ENCODE results near the gene ACAD9.
"Not testable (repeated sequence)": the region's sequence is repeated elsewhere in the genome, so short reads cannot be mapped to it uniquely, and the experiment has no call there.

The ACAD9 gene
- total RNA-seq: 35.4 to 59.2 (median 48.7) reads per million in 3 donors

GRCh38 chr3:128879125-128879969 is at the start of gene ACAD9:
TSS of gene ACAD9 (plus strand) at chr3:128879620. CDS start at chr3:128879692, 72 bp downstream.
- DNase-seq: peak; percentile 93 to 96 (median 96)
- Histone ChIP-seq H3K36me3 (ENCODE audit: control insufficient read depth, insufficient read depth, low read length) (no peaks in the 10 kb centered on the region), H3K4me1 (ENCODE audit: control insufficient read depth, insufficient read depth, low read length, poor library complexity, severe bottlenecking) (peaks cover 22% of the 10 kb centered on the region), H3K9me3 (ENCODE audit: control insufficient read depth, low read length) (no peaks in the 10 kb centered on the region), H3K27ac (ENCODE audit: insufficient read depth, low read length, poor library complexity, severe bottlenecking) (peak within 1 kb of the TSS; percentile 96), H3K4me3 (ENCODE audit: insufficient read depth, low read depth, low read length, poor library complexity, severe bottlenecking) (peak within 1 kb of the TSS; percentile 77), H3K27me3 (replicated peaks; ENCODE audit: control insufficient read depth, insufficient read depth, low read length, poor library complexity, severe bottlenecking) (no peaks in the 10 kb centered on the region)

DNA sequence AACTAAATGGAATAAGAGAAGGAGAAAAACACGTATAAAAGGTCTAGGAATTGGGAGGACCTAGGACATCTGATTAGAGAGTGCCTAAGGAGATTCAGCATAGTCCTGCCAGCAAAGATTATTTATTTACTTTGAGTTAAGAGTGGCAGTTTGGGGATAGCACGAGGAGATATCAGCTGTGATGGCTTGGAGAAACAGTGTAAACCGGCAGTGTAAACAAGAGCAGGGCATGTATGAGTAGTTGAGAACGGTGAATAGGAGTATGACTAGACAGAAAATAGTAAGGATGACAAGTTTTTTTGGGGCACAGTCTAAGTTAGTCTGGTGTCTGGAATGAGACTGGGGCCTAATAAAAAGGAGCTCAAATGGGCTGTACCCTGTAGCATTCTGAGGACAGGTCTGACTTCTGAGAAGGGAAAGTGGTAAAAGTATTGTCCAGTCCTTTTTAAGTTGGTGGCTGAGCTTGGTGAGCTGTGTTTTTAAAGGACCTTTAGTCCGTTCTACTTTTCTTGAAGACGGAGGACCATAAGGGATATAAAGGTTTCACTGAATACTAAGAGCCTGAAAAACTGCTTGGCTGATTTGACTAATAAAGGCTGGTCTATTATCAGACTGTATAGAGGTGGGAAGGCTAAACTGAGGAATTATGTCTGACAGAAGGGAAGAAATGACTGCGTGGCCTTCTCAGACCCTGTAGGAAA is 49.3 kb upstream of the ACAD9 start:
- not testable (repeated sequence) for DNase-seq; H3K4me1 ChIP-seq (ENCODE audit: control insufficient read depth, insufficient read depth, low read length, poor library complexity, severe bottlenecking); H3K27me3 ChIP-seq (replicated peaks; ENCODE audit: control insufficient read depth, insufficient read depth, low read length, poor library complexity, severe bottlenecking); H3K4me3 ChIP-seq (ENCODE audit: insufficient read depth, low read depth, low read length, poor library complexity, severe bottlenecking); H3K27ac ChIP-seq (ENCODE audit: insufficient read depth, low read length, poor library complexity, severe bottlenecking); H3K36me3 ChIP-seq (ENCODE audit: control insufficient read depth, insufficient read depth, low read length); H3K9me3 ChIP-seq (ENCODE audit: control insufficient read depth, low read length)

GRCh38 chr3:128830762-128831161 is 48.7 kb upstream of the ACAD9 start:
- H3K27me3 ChIP-seq (replicated peaks; ENCODE audit: control insufficient read depth, insufficient read depth, low read length, poor library complexity, severe bottlenecking); H3K4me3 ChIP-seq (ENCODE audit: insufficient read depth, low read depth, low read length, poor library complexity, severe bottlenecking); H3K9me3 ChIP-seq (ENCODE audit: control insufficient read depth, low read length); DNase-seq; H3K27ac ChIP-seq (ENCODE audit: insufficient read depth, low read length, poor library complexity, severe bottlenecking); H3K4me1 ChIP-seq (ENCODE audit: control insufficient read depth, insufficient read depth, low read length, poor library complexity, severe bottlenecking); H3K36me3 ChIP-seq (ENCODE audit: control insufficient read depth, insufficient read depth, low read length): not testable (repeated sequence)

GRCh38 chr3:128832979-128833378 is 46.4 kb upstream of the ACAD9 start:
- not testable (repeated sequence) for H3K4me3 ChIP-seq (ENCODE audit: insufficient read depth, low read depth, low read length, poor library complexity, severe bottlenecking); H3K36me3 ChIP-seq (ENCODE audit: control insufficient read depth, insufficient read depth, low read length); DNase-seq; H3K27me3 ChIP-seq (replicated peaks; ENCODE audit: control insufficient read depth, insufficient read depth, low read length, poor library complexity, severe bottlenecking); H3K4me1 ChIP-seq (ENCODE audit: control insufficient read depth, insufficient read depth, low read length, poor library complexity, severe bottlenecking); H3K9me3 ChIP-seq (ENCODE audit: control insufficient read depth, low read length); H3K27ac ChIP-seq (ENCODE audit: insufficient read depth, low read length, poor library complexity, severe bottlenecking)

DNA sequence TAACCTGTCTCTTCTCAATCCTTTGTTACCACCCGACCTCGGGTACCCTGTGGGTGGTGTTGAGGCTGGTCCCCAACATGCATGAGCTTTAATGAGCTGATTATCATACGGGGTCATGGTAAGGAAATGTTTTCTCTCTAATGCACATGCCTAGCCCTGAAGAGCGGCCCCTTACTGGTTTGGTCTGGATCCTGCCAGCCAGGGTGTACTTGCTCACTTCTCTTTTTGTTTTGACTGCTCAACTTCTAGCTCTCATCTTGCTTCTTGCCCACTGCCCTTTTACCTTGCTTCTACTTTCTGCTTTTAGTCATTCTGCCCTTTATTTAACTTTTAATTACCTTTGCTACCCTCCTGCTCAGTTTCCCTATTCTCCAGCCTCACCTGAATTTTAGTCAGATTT is 44.3 kb upstream of the ACAD9 start:
- no peak for DNase-seq
- Histone ChIP-seq H3K36me3 (ENCODE audit: control insufficient read depth, insufficient read depth, low read length) (no peaks in the 10 kb centered on the region), H3K9me3 (ENCODE audit: control insufficient read depth, low read length) (no peaks in the 10 kb centered on the region), H3K27me3 (replicated peaks; ENCODE audit: control insufficient read depth, insufficient read depth, low read length, poor library complexity, severe bottlenecking) (no peaks in the 10 kb centered on the region), H3K4me1 (ENCODE audit: control insufficient read depth, insufficient read depth, low read length, poor library complexity, severe bottlenecking) (no peaks in the 10 kb centered on the region), H3K4me3 (ENCODE audit: insufficient read depth, low read depth, low read length, poor library complexity, severe bottlenecking) (no peak overlapping the region), H3K27ac (ENCODE audit: insufficient read depth, low read length, poor library complexity, severe bottlenecking) (no peak overlapping the region)

GRCh38 chr3:128841926-128842920 is 37.2 kb upstream of the ACAD9 start:
- no peak overlapping the region for H3K4me3 ChIP-seq (ENCODE audit: insufficient read depth, low read depth, low read length, poor library complexity, severe bottlenecking)
- H3K4me1 ChIP-seq (ENCODE audit: control insufficient read depth, insufficient read depth, low read length, poor library complexity, severe bottlenecking): peaks cover 14% of the 10 kb centered on the region
- H3K27me3 ChIP-seq (replicated peaks; ENCODE audit: control insufficient read depth, insufficient read depth, low read length, poor library complexity, severe bottlenecking): no peaks in the 10 kb centered on the region
- no peaks in the 10 kb centered on the region for H3K9me3 ChIP-seq (ENCODE audit: control insufficient read depth, low read length)
- H3K27ac ChIP-seq (ENCODE audit: insufficient read depth, low read length, poor library complexity, severe bottlenecking): no peak overlapping the region
- no peaks in the 10 kb centered on the region for H3K36me3 ChIP-seq (ENCODE audit: control insufficient read depth, insufficient read depth, low read length)
- no peak for DNase-seq

DNA sequence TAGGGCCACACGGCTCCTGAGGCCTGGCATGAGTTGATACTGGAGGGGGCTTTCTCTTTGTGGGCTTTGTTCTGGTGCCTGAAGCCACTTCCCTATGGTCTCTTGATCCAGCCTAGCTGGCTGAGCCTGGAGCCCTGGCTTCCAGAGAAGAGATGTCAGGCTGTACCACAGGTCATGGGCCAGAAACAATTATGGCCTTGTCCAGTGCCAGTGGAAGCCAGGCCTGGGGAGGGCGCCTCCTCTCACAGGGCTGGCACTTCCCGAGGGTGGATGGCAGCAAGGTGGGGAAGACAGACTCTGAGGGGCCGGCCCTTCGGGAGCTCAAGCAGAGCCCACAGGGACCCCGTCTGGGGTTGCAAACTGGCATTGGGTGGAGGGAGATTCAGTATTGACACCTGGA is 34.9 kb upstream of the ACAD9 start:
- no peak overlapping the region for H3K27ac ChIP-seq (ENCODE audit: insufficient read depth, low read length, poor library complexity, severe bottlenecking)
- peaks cover 14% of the 10 kb centered on the region for H3K4me1 ChIP-seq (ENCODE audit: control insufficient read depth, insufficient read depth, low read length, poor library complexity, severe bottlenecking)
- H3K4me3 ChIP-seq (ENCODE audit: insufficient read depth, low read depth, low read length, poor library complexity, severe bottlenecking): no peak overlapping the region
- no peak for DNase-seq
- H3K9me3 ChIP-seq (ENCODE audit: control insufficient read depth, low read length): no peaks in the 10 kb centered on the region
- no peaks in the 10 kb centered on the region for H3K27me3 ChIP-seq (replicated peaks; ENCODE audit: control insufficient read depth, insufficient read depth, low read length, poor library complexity, severe bottlenecking)
- H3K36me3 ChIP-seq (ENCODE audit: control insufficient read depth, insufficient read depth, low read length): no peaks in the 10 kb centered on the region

GRCh38 chr3:128845119-128845777 is 34.2 kb upstream of the ACAD9 start:
- no peaks in the 10 kb centered on the region for H3K9me3 ChIP-seq (ENCODE audit: control insufficient read depth, low read length)
- H3K4me3 ChIP-seq (ENCODE audit: insufficient read depth, low read depth, low read length, poor library complexity, severe bottlenecking): peak overlapping the region; percentile 51
- no peak for DNase-seq
- H3K4me1 ChIP-seq (ENCODE audit: control insufficient read depth, insufficient read depth, low read length, poor library complexity, severe bottlenecking): peaks cover 14% of the 10 kb centered on the region
- H3K27ac ChIP-seq (ENCODE audit: insufficient read depth, low read length, poor library complexity, severe bottlenecking): peak overlapping the region; percentile 65
- no peaks in the 10 kb centered on the region for H3K36me3 ChIP-seq (ENCODE audit: control insufficient read depth, insufficient read depth, low read length)
- H3K27me3 ChIP-seq (replicated peaks; ENCODE audit: control insufficient read depth, insufficient read depth, low read length, poor library complexity, severe bottlenecking): no peaks in the 10 kb centered on the region

- H3K27ac ChIP-seq (ENCODE audit: insufficient read depth, low read length, poor library complexity, severe bottlenecking): peak overlapping the region; percentile 65
- H3K9me3 ChIP-seq (ENCODE audit: control insufficient read depth, low read length): no peaks in the 10 kb centered on the region
- H3K4me1 ChIP-seq (ENCODE audit: control insufficient read depth, insufficient read depth, low read length, poor library complexity, severe bottlenecking): peaks cover 14% of the 10 kb centered on the region
- no peaks in the 10 kb centered on the region for H3K36me3 ChIP-seq (ENCODE audit: control insufficient read depth, insufficient read depth, low read length)
- DNase-seq: peak; percentile 66 to 77 (median 73)
- H3K4me3 ChIP-seq (ENCODE audit: insufficient read depth, low read depth, low read length, poor library complexity, severe bottlenecking): peak overlapping the region; percentile 51
- no peaks in the 10 kb centered on the region for H3K27me3 ChIP-seq (replicated peaks; ENCODE audit: control insufficient read depth, insufficient read depth, low read length, poor library complexity, severe bottlenecking)
Observed at GRCh38 chr3:128845778-128846485, 33.5 kb upstream of the ACAD9 start.

All from effector memory CD4-positive, alpha-beta T cell (primary cell).